Naive thymus-derived CD4-positive, alpha-beta T cell (primary cell): ENCODE data around the gene RABGGTA. TPM values are rescaled to one million over a fixed set of nuclear protein-coding genes. Genes with fewer than 3 reads are reported as not detected.

ENCODE experiments used
- ATAC-seq: fragments of 150-1000 bp; cut with Tn5 transposase; 2 replicates; pipeline ENCODE4 v1.10.0; 2021; ENCODE audit warnings: mild to moderate bottlenecking, moderate library complexity
- CTCF ChIA-PET: fragments of 350-600 bp; sonication (Branson Sonifier 250); formaldehyde crosslinking; loops from one replicate; lab custom pipeline; 2021; ENCODE audit warnings: antibody characterized with exemption; lab: Charles Lee
- POLR2A ChIA-PET: fragments of 350-600 bp; sonication (Branson Sonifier 250); formaldehyde crosslinking; loops from one replicate; lab custom pipeline; 2021; ENCODE audit warnings: antibody characterized with exemption, inconsistent platforms; lab: Charles Lee
- DNase-seq, 9 donors: peaks; one replicate each; pipeline versions ENCODE4 v3.0.0 to v3.0.0-alpha.2; 2020 to 2022; ENCODE audit warnings: mixed read lengths in 1 of 9
- H3K27ac ChIP-seq: one replicate; pipeline ENCODE4 v1.7.0; 2013; ENCODE audit warnings: mild to moderate bottlenecking, low read depth, low read length, moderate library complexity
- H3K27me3 ChIP-seq, 2 donors: one replicate each; pipeline ENCODE4 v1.7.0; 2013; ENCODE audit warnings: low read length in 2 of 2, mild to moderate bottlenecking in 2 of 2, moderate library complexity in 2 of 2; ENCODE audit not compliant: control insufficient read depth in 2 of 2, insufficient read depth in 2 of 2
- H3K36me3 ChIP-seq, 3 experiments: 1 replicate in 2 of 3; 2 replicates in 1 of 3; pipeline ENCODE4 v1.7.0; 2013; ENCODE audit warnings: low read length in 3 of 3, mild to moderate bottlenecking in 3 of 3, moderate library complexity in 1 of 3; ENCODE audit not compliant: insufficient read depth in 3 of 3, control insufficient read depth in 2 of 3
- H3K4me1 ChIP-seq, 2 donors: one replicate each; pipeline ENCODE4 v1.7.0; 2013; ENCODE audit warnings: low read length in 2 of 2, mild to moderate bottlenecking in 2 of 2, moderate library complexity in 1 of 2; ENCODE audit not compliant: control insufficient read depth in 2 of 2, insufficient read depth in 2 of 2
- H3K4me3 ChIP-seq: 2 replicates; pipeline ENCODE4 v1.7.0; 2013; ENCODE audit warnings: mild to moderate bottlenecking, low read length
- H3K9me3 ChIP-seq, 3 experiments: 1 replicate in 2 of 3; 2 replicates in 1 of 3; pipeline ENCODE4 v1.7.0; 2013; ENCODE audit warnings: low read length in 3 of 3; ENCODE audit not compliant: control insufficient read depth in 2 of 3
- H3K27ac Mint-ChIP-seq, 9 donors: one replicate each; pipeline ENCODE4 v1.8.0; 2020 to 2022; ENCODE audit warnings: mixed read lengths in 9 of 9, mild to moderate bottlenecking in 8 of 9, moderate library complexity in 5 of 9, inconsistent platforms in 2 of 9
- H3K27me3 Mint-ChIP-seq, 5 donors: one replicate each; pipeline ENCODE4 v1.8.0; 2021 to 2022; ENCODE audit warnings: mixed read lengths in 5 of 5, mild to moderate bottlenecking in 1 of 5
- H3K36me3 Mint-ChIP-seq, 5 donors: one replicate each; pipeline ENCODE4 v1.8.0; 2020 to 2022; ENCODE audit warnings: mixed read lengths in 5 of 5, mild to moderate bottlenecking in 3 of 5, inconsistent platforms in 1 of 5
- H3K4me1 Mint-ChIP-seq, 7 donors: one replicate each; pipeline ENCODE4 v1.8.0; 2020 to 2022; ENCODE audit warnings: mixed read lengths in 7 of 7, mild to moderate bottlenecking in 3 of 7, inconsistent platforms in 1 of 7
- H3K4me3 Mint-ChIP-seq, 10 donors: one replicate each; pipeline ENCODE4 v1.8.0; 2020 to 2022; ENCODE audit warnings: mild to moderate bottlenecking in 10 of 10, mixed read lengths in 10 of 10, moderate library complexity in 6 of 10, inconsistent platforms in 2 of 10
- H3K9me3 Mint-ChIP-seq, 11 donors: one replicate each; pipeline ENCODE4 v1.8.0; 2020 to 2022; ENCODE audit warnings: mixed read lengths in 11 of 11, mild to moderate bottlenecking in 4 of 11, inconsistent platforms in 1 of 11, moderate library complexity in 1 of 11
- intact Hi-C, 2 donors: fragments of 100-400 bp; cut with micrococcal nuclease; formaldehyde crosslinking; loops; one replicate each; pipeline ENCODE4 v1.15.1; 2023
- polyA plus RNA-seq, 2 donors: library from polyadenylated mRNA; unstranded; fragments of 300-500 nt; fragmentation: Illumina TruSeq; gene quantifications; one replicate each; pipeline ENCODE4 v1.2.3, GENCODE V29; 2021
- total RNA-seq, 6 experiments: library from RNA in 5 of 6; stranded (reverse) in 5 of 6; gene quantifications; 1 replicate in 5 of 6; 2 replicates in 1 of 6; pipeline ENCODE4 v1.2.3 and lab custom pipeline; 2021 to 2026

Gene RABGGTA
- total and polyA plus RNA-seq, 7 experiments from 2014 or later, result 17.9 to 76.5 (median 54.3) TPM

DNA sequence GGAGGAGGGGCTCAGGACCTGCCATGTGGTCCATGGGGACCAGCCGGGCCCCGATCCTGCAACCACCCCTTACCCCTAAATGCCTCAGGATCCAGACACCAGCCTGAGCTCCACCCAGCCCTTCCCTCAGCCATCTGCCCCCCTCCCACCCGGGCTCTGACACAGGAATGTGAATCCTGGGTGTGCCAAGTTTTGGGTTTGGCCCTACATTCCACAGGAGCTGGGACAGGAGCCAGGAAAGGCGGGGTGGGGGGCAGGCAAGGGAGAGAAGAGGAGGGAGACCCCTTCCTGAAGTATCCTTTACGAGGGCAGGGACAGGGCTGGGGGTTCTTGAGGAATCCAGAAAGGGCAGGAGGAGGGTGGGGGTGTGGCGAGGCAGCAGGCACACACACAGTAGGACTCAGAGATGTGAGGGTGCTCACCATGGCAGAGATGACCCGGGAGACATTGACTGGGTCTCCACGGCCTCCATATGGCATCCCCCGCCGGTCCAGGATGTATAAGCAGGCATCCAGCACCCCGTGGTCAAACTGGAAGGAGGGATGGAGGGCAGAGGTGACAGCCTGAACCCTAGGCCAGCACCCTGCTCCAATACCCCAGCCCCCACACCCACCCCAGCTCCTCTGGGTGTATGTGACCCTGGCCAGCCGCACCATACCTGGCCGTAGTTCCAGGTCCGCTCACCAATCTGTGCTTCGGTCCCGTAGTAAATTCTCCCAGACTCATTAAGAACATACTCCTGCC, 11.9 kb downstream of the RABGGTA start:
- Histone ChIP-seq H3K27me3 (no peaks in the 10 kb centered on the region), H3K4me1 (no peaks in the 10 kb centered on the region), H3K4me3 (no peak overlapping the region), H3K9me3 (no peaks in the 10 kb centered on the region), H3K36me3 (peaks cover 0 to 45% (median 7%) of the 10 kb centered on the region in 3 experiments), H3K27ac (no peak overlapping the region)
- Mint-ChIP-seq H3K27me3 (no peaks in the 10 kb centered on the region), H3K36me3 (peaks cover 0 to 26% (median 10%) of the 10 kb centered on the region in 5 donors), H3K4me1 (peaks cover 0 to 3% (median 0%) of the 10 kb centered on the region in 7 donors), H3K27ac (no peak overlapping the region), H3K9me3 (no peaks in the 10 kb centered on the region), H3K4me3 (no peak overlapping the region)
- POLR2A ChIA-PET, result no interaction called here
- CTCF ChIA-PET, result no interaction called here
- DNase-seq (no peak), ATAC-seq (no peak)
- intact Hi-C loops, result no loop called here

DNA sequence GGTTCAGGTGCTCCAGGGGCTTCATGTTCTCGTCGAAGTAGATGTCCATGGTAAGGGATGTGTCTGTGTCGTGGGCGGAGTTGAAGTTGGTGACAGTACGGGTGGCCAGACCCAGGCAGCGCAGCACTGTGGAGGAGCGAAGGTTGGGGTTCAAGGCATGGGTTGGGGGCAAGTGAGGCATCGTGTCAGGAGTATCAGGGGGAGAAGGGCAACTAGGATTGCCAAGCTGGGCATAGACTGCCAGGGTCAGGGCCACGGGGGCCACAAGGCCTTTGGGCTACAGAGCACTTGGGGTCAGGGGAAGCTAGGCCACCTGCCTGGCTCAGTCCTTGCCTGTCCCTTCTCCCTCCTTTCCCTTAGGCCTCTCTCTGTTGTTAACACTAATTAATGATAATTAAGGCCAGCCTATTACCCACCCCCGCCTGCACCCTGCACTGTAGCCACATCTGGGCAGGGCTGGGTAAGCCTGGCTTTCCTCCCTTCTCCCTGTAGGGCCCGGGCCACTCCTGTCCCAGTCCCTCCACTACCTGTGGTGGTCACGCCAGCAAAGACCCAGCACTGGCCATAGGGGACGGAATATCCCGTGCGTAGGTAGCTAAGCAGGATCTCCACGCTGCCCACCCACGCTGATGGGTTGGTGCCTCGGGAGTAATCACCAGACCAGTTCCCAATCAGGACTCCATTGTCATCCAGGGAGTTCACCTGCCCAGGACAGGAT, 12.7 kb downstream of the RABGGTA start:
- no peak for ATAC-seq
- peaks cover 0 to 45% (median 7%) of the 10 kb centered on the region in 3 experiments for H3K36me3 ChIP-seq
- Mint-ChIP-seq H3K4me3 (no peak overlapping the region), H3K36me3 (peaks cover 0 to 34% (median 10%) of the 10 kb centered on the region in 5 donors), H3K27me3 (no peaks in the 10 kb centered on the region), H3K27ac (no peak overlapping the region), H3K9me3 (no peaks in the 10 kb centered on the region), H3K4me1 (peaks cover 0 to 3% (median 0%) of the 10 kb centered on the region in 7 donors)
- no peak overlapping the region for H3K4me3 ChIP-seq
- no peak overlapping the region for H3K27ac ChIP-seq
- intact Hi-C loops, result no loop called here
- H3K27me3 ChIP-seq, result no peaks in the 10 kb centered on the region
- CTCF ChIA-PET, result interaction anchor here (0.6 to 1.5 kb wide), 2 partner anchors 31 to 49 kb away, joined by 3 read pairs; partner anchors contain the start of gene CIDEB
- POLR2A ChIA-PET, result interaction anchor here (1.4 kb wide), 1 partner anchor 32 kb away, joined by 4 read pairs; no protein-coding TSS in a partner anchor
- no peaks in the 10 kb centered on the region for H3K4me1 ChIP-seq
- no peaks in the 10 kb centered on the region for H3K9me3 ChIP-seq
- DNase-seq, result no peak

DNA sequence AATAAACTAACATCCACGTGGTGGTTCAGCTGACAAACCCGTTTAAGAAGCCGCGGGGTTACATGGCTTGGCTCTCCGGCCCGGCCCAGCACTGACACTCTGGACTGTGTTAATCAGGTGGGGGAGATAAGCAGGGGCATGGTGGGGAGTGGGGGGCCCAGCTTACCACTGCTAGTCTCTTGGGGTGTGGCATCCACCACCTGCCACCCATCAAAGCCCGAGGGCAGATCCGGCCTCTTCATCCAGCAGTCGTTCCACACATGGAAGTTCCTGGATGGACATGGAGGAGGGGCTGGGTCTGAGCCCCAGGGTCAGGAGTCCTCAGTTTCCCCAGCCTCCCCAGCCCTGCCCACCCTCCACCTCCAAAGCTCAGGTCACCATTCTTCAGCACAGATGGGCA, 13.3 kb downstream of the RABGGTA start:
- Mint-ChIP-seq H3K4me3 (no peak overlapping the region), H3K4me1 (peaks cover 0 to 3% (median 0%) of the 10 kb centered on the region in 7 donors), H3K27ac (no peak overlapping the region), H3K36me3 (peaks cover 0 to 36% (median 11%) of the 10 kb centered on the region in 5 donors), H3K27me3 (no peaks in the 10 kb centered on the region), H3K9me3 (no peaks in the 10 kb centered on the region)
- Histone ChIP-seq H3K4me3 (no peak overlapping the region), H3K36me3 (peaks cover 0 to 43% (median 7%) of the 10 kb centered on the region in 3 experiments), H3K27ac (no peak overlapping the region), H3K4me1 (no peaks in the 10 kb centered on the region), H3K9me3 (no peaks in the 10 kb centered on the region), H3K27me3 (no peaks in the 10 kb centered on the region)
- ChIA-PET POLR2A (interaction anchor here (1.4 kb wide), 1 partner anchor 32 kb away, joined by 4 read pairs; no protein-coding TSS in a partner anchor), CTCF (interaction anchor here (1.5 kb wide), 1 partner anchor 50 kb away, joined by 3 read pairs; the partner anchor contains the start of gene CIDEB)
- intact Hi-C loops, result no loop called here
- DNase-seq (no peak), ATAC-seq (no peak)

DNA sequence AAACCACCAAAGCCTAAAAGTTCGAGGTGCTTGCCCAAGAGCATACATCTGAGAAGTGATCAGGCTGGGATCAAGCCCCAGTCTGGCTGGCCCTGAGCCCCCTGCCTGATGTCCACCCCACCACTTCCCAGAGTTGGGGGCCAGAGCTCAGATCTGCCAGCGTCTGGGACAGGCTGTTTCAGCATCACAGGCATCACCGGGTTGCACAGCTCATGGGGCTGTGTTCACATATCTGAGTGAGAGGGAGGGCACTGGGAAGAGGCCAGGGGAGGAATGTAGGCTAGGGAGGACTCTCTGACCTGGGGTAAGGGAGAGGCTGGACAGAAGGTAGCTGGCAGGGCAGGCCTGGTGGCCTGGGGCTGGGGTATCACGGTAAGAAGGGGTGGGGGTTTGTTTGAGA, 14.4 kb downstream of the RABGGTA start:
- Mint-ChIP-seq H3K36me3 (peaks cover 0 to 34% (median 8%) of the 10 kb centered on the region in 5 donors), H3K9me3 (no peaks in the 10 kb centered on the region), H3K4me3 (no peak overlapping the region), H3K4me1 (peaks cover 0 to 3% (median 0%) of the 10 kb centered on the region in 7 donors), H3K27ac (no peak overlapping the region), H3K27me3 (no peaks in the 10 kb centered on the region)
- ATAC-seq (no peak), DNase-seq (no peak)
- Histone ChIP-seq H3K27me3 (no peaks in the 10 kb centered on the region), H3K36me3 (peaks cover 0 to 47% (median 9%) of the 10 kb centered on the region in 3 experiments), H3K27ac (no peak overlapping the region), H3K9me3 (no peaks in the 10 kb centered on the region), H3K4me3 (no peak overlapping the region), H3K4me1 (no peaks in the 10 kb centered on the region)
- intact Hi-C loops, result no loop called here
- ChIA-PET POLR2A (interaction anchor here (0.6 to 1.4 kb wide), 2 partner anchors 14 to 33 kb away, joined by 4 to 5 read pairs; no protein-coding TSS in a partner anchor), CTCF (interaction anchor here (1.5 kb wide), 1 partner anchor 51 kb away, joined by 3 read pairs; the partner anchor contains the start of gene CIDEB)

DNA sequence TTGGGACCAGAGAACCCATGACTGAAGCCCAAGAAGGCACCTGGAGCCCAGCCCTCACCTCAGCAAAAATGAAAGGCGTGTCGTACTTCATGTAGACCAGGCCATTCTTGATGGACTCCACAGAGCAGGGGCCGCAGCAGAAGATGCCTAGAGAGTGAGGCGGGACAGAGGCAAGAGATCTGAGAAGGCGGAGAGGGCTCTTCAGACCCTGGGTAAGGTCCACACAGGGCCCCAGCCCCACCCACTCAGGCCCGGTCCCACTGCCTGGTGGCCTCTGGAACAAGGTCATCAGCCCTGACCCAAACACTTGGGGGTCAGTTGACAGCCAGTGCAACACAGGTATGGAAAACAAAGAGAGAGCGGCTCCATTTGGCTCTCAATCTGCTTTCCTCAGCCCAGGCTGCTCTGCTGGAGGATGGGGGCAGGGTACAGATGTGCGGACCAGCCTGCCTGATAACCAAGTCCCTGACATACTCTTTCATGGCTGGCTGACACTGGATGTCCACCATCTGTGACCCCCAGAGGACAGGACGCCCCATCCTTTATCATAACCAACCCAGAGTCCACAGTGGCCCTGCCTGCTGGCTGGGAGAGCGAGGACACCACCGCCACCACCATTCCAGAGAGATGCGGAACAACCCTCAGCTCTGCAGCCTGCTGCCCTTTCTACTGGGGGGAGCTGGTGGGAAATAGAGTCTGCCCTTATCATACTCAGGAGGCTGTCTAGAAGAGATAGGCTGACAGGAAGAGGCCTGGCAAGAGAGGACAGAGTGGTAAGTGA, 15.3 kb downstream of the RABGGTA start:
- Histone ChIP-seq H3K36me3 (peaks cover 0 to 45% (median 11%) of the 10 kb centered on the region in 3 experiments), H3K9me3 (no peaks in the 10 kb centered on the region), H3K27me3 (no peaks in the 10 kb centered on the region), H3K27ac (no peak overlapping the region), H3K4me1 (no peaks in the 10 kb centered on the region), H3K4me3 (no peak overlapping the region)
- ATAC-seq (no peak), DNase-seq (no peak)
- Mint-ChIP-seq H3K27me3 (no peaks in the 10 kb centered on the region), H3K36me3 (peaks cover 0 to 33% (median 8%) of the 10 kb centered on the region in 5 donors), H3K27ac (no peak overlapping the region), H3K4me3 (no peak overlapping the region), H3K4me1 (peaks cover 0 to 7% (median 0%) of the 10 kb centered on the region in 7 donors), H3K9me3 (no peaks in the 10 kb centered on the region)
- intact Hi-C loops, result no loop called here
- ChIA-PET POLR2A (no interaction called here), CTCF (interaction anchor here (0.8 kb wide), 1 partner anchor 14 kb away, joined by 3 read pairs; the partner anchor contains the start of gene TINF2)

DNA sequence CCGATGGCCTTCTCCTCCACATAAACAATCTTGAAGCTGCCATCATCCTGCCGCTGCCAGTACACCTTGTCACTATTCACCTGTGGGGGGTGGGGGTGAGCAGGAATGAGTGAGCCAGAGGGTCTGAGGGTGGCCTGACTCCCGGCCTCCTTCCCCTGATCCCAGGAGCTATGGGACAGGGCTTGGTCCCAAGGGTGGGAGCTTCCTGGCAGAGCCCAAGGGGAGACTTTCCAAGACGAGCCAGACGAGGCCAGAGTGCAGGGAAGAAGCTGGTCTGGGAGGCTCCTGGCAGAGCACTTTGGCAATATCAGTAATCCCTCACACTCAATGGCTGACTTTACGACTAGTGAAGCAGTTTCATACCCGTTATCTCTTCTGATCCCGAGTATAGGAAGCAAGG, 16.0 kb downstream of the RABGGTA start:
- intact Hi-C loops, result no loop called here
- Histone ChIP-seq H3K27ac (no peak overlapping the region), H3K9me3 (no peaks in the 10 kb centered on the region), H3K4me1 (no peaks in the 10 kb centered on the region), H3K27me3 (no peaks in the 10 kb centered on the region), H3K36me3 (peaks cover 0 to 40% (median 11%) of the 10 kb centered on the region in 3 experiments), H3K4me3 (no peak overlapping the region)
- Mint-ChIP-seq H3K36me3 (peaks cover 0 to 29% (median 8%) of the 10 kb centered on the region in 5 donors), H3K9me3 (no peaks in the 10 kb centered on the region), H3K27me3 (no peaks in the 10 kb centered on the region), H3K4me1 (peaks cover 0 to 14% (median 0%) of the 10 kb centered on the region in 7 donors), H3K4me3 (no peak overlapping the region), H3K27ac (peak overlapping the region in 1 of 9 donors; percentile 31)
- DNase-seq, result no peak
- ChIA-PET POLR2A (no interaction called here), CTCF (interaction anchor here (0.8 kb wide), 1 partner anchor 13 kb away, joined by 3 read pairs; the partner anchor contains the start of gene TINF2)
- ATAC-seq, result no peak
